Transverse colon (tissue), 3 donors: Measurements from ENCODE around the gene OR12D1.

ENCODE experiments used
- POLR2A ChIP-seq: fragments of 450-650 bp; IDR thresholded peaks from one replicate; pipeline ENCODE4 v1.6.1; 2016; ENCODE audit warnings: antibody characterized with exemption, mild to moderate bottlenecking, moderate library complexity
- POLR2AphosphoS5 ChIP-seq, 3 donors: sonication (generic); formaldehyde crosslinking; IDR thresholded peaks; one replicate each; pipeline ENCODE4 v1.6.1; 2016; ENCODE audit warnings: antibody characterized with exemption in 3 of 3

DNA sequence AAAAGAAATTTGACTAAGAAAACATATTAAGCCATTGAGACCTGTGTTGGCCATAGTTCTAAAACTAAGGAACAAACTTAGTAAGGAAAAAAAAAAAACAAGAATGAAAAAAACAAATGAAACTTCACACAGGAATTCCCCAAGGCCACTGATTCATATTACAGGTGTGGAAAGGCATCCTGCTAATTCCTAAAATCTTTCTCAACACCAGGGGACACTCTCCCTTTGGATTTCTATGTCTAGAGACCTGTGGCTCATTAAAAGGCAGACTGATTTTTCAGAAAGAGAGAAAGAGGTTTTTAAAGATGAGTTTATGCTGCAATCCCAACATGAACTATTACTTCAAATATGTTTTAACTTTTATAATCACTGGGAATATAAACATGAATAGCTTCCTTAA, at the start of gene OR12D1:
- TF ChIP-seq POLR2AphosphoS5 (IDR thresholded peaks at IDR 0.05) (no peak), POLR2A (no peak)
